Ovary (tissue), 3 donors: Measurements from ENCODE around the gene AMD1.

ENCODE experiments used
- POLR2A ChIP-seq: fragments of 450-650 bp; IDR thresholded peaks from one replicate; pipeline ENCODE4 v1.6.1; 2017; ENCODE audit warnings: antibody characterized with exemption, mild to moderate bottlenecking, moderate library complexity
- TF ChIP-seq, protein P1 (sequence below), 3 donors: fragments of 450-650 bp in 2 of 3; fragments of 200-600 bp in 1 of 3; IDR thresholded peaks; one replicate each; pipeline versions ENCODE4 v1.5.1 to v1.8.0; 2016 to 2022; ENCODE audit warnings: antibody characterized with exemption in 3 of 3, mild to moderate bottlenecking in 1 of 3
- donor health status: DM: no; HTN: no; CAD: no.

DNA sequence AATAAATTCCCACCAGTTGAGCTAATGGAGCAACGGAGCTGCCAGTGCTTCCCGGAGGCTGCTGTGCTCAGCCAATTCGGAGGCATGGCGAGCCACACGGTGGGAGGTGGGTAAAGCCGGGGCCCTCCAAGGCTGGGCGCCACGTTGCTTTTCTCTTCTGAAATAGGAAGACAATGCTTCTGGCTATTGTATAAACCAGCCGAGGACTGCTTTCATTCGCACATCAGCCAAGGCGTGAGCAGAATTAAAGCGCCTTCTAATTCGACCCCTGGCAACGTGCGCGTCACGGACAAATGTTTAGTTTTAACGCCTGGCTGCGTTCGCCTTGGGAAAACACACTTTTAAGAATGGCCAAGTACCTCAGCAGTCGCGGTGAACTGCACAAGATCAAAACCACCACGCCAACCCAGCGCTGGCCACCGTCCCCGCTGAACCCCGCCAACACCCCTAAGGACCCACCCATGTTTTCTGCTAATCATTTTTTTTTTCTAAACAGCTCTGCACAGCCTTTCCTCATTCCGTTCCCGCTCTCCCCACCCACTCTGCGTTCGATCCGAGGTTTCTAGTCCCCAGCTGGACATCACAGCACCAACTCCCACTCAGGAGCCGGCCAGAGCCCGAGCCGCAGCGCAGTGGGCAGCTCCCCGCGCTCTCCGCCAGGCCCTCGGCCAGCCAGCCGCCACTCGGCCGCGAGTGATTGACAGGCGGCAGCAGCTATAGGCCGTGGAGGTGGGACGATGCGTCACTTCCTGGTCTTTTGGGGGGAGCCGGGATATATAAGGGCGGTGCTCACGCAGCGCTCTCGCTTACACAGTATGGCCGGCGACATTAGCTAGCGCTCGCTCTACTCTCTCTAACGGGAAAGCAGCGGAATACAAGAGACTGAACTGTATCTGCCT is at the start of gene AMD1:
- TF ChIP-seq, protein P1, sequence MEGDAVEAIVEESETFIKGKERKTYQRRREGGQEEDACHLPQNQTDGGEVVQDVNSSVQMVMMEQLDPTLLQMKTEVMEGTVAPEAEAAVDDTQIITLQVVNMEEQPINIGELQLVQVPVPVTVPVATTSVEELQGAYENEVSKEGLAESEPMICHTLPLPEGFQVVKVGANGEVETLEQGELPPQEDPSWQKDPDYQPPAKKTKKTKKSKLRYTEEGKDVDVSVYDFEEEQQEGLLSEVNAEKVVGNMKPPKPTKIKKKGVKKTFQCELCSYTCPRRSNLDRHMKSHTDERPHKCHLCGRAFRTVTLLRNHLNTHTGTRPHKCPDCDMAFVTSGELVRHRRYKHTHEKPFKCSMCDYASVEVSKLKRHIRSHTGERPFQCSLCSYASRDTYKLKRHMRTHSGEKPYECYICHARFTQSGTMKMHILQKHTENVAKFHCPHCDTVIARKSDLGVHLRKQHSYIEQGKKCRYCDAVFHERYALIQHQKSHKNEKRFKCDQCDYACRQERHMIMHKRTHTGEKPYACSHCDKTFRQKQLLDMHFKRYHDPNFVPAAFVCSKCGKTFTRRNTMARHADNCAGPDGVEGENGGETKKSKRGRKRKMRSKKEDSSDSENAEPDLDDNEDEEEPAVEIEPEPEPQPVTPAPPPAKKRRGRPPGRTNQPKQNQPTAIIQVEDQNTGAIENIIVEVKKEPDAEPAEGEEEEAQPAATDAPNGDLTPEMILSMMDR (IDR thresholded peaks at IDR 0.05), result no peak
- peak; percentile 99 for TF ChIP-seq POLR2A
